Hepatocyte (in vitro differentiated cells): ENCODE measurements around the gene APBB2. TPM values are rescaled to one million over a fixed set of nuclear protein-coding genes. Genes with fewer than 3 reads are reported as not detected.
A peak's percentile ranks its signal among the peaks of the same experiment; 100 is the strongest.

Source experiments
- DNase-seq: peaks from one replicate; pipeline ENCODE4 v3.0.0-alpha.2; 2016; ENCODE audit warnings: low spot score
- H2AFZ ChIP-seq: fragments of 200-600 bp; sonication (generic); 2 replicates; pipeline ENCODE4 v1.6.0; 2016; ENCODE audit warnings: antibody characterized with exemption, mild to moderate bottlenecking
- H3K27ac ChIP-seq: fragments of 200-600 bp; sonication (generic); 2 replicates; pipeline ENCODE4 v1.5.1; 2016; ENCODE audit warnings: mild to moderate bottlenecking
- H3K27me3 ChIP-seq: fragments of 200-600 bp; sonication (generic); 2 replicates; pipeline ENCODE4 v1.6.1; 2016
- H3K36me3 ChIP-seq: fragments of 200-600 bp; sonication (generic); replicated peaks from 2 replicates; pipeline ENCODE4 v1.5.1; 2016; ENCODE audit warnings: low read depth; ENCODE audit not compliant: insufficient read depth
- H3K4me1 ChIP-seq: fragments of 200-600 bp; sonication (generic); 2 replicates; pipeline ENCODE4 v1.5.1; 2016; ENCODE audit warnings: mild to moderate bottlenecking, moderate library complexity; ENCODE audit not compliant: insufficient read depth
- H3K4me2 ChIP-seq: fragments of 200-600 bp; sonication (generic); 2 replicates; pipeline ENCODE4 v1.6.0; 2016
- H3K4me3 ChIP-seq: fragments of 200-600 bp; sonication (generic); 2 replicates; pipeline ENCODE4 v1.5.1; 2016; ENCODE audit warnings: mild to moderate bottlenecking
- H3K79me2 ChIP-seq: fragments of 200-600 bp; sonication (generic); 2 replicates; pipeline ENCODE4 v1.6.0; 2017; ENCODE audit warnings: mild to moderate bottlenecking
- H3K9me2 ChIP-seq: fragments of 200-600 bp; sonication (generic); replicated peaks from 2 replicates; pipeline ENCODE4 v1.6.0; 2017; ENCODE audit warnings: mild to moderate bottlenecking; ENCODE audit not compliant: insufficient read depth
- H3K9me3 ChIP-seq: fragments of 200-600 bp; sonication (generic); 2 replicates; pipeline ENCODE4 v1.5.1; 2016; ENCODE audit warnings: low read depth, mild to moderate bottlenecking
- H4K20me1 ChIP-seq: fragments of 200-600 bp; sonication (generic); 2 replicates; pipeline ENCODE4 v1.6.0; 2016; ENCODE audit warnings: mild to moderate bottlenecking; ENCODE audit not compliant: insufficient read depth, poor library complexity, severe bottlenecking
- EZH2 ChIP-seq: fragments of 200-600 bp; sonication (generic); IDR thresholded peaks from 2 replicates; pipeline ENCODE4 v1.6.1; 2016; ENCODE audit warnings: antibody characterized with exemption, mild to moderate bottlenecking, borderline replicate concordance
- EZH2phosphoT487 ChIP-seq: fragments of 200-600 bp; sonication (generic); IDR thresholded peaks from one replicate; pipeline ENCODE4 v1.6.1; 2018; ENCODE audit warnings: antibody characterized with exemption, mild to moderate bottlenecking, low read depth, moderate library complexity; ENCODE audit not compliant: unreplicated experiment, severe bottlenecking
- WGBS: methylation state at CpG from one replicate; pipeline ENCODE4 v1.1.6; 2016; ENCODE audit warnings: low lambda C conversion rate; ENCODE audit errors: missing lambda C conversion rate; 5-methylcytosine and 5-hydroxymethylcytosine counted together
- polyA plus RNA-seq: library from polyadenylated mRNA; unstranded; fragments of >200 nt; fragmentation: Nextera tagmentation; extraction: Ambion mirVana; gene quantifications from 2 replicates; pipeline ENCODE4 v1.2.1, GENCODE V29; 2016
- total RNA-seq: library from RNA; depleted of rRNA; stranded (reverse); fragments of >200 nt; gene quantifications from 2 replicates; pipeline ENCODE4 v1.2.3, GENCODE V29; 2014
- TF ChIP-seq, protein P1 (sequence below): fragments of 200-600 bp; sonication (generic); IDR thresholded peaks from 2 replicates; pipeline ENCODE4 v1.5.1; 2016; ENCODE audit warnings: antibody characterized with exemption, mild to moderate bottlenecking; ENCODE audit not compliant: poor library complexity

APBB2 gene
- total and polyA plus RNA-seq, 2 experiments from 2014 or later: 23.4 to 47.5 TPM

DNA sequence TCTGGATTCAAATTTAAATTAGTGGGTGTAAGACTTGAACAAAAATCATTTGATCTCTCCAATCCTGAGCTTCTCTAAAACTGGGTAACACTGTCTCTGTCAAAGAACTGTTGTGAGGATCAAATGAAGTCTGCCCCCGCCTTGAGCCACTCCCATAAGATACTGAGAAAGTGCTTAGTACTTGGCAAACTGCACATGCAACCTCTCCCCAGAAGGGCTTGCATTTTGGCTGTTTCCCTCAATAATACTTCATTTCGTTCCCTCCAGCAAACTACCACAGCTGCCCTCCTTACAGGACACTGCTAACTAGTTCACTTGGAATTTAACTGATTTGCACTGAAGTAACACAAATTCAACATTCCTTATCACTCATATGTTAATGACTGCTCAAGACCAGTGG is 79.8 kb downstream of the APBB2 start:
- peaks cover 62% of the 10 kb centered on the region for H3K4me1 ChIP-seq
- WGBS: 74% methylated on average over 2 of the region's 2 CpGs
- DNase-seq: no peak

DNA sequence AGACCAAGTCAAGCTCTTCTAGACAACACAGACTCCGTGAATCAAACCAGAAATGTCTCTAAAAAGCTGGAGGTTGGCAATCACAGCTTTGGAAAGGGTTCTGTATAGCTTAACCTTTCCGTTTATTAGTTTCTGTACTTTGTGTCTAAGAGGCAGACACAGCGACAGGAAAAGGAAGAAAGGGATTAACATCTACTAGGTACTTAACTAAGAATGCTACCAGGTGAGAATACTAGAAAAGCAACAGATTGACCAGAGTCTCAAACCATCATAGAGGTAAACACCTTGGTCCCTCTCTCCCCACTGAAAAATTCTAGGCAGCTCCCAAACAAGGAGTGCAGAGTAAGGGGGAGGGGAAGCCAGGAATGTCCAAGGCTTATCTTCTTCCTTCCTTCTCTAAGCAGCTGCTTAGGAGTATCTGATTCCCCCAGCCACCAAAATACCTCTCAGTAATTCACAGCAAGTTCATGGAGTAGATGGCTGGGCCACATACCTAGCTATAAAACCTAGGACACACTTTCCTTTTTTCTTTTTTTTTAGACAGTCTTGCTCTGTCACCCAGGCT is 80.8 kb downstream of the APBB2 start:
- Histone ChIP-seq H3K27me3 (no peaks in the 10 kb centered on the region), H3K9me2 (no peaks in the 10 kb centered on the region), H3K4me1 (peaks cover 67% of the 10 kb centered on the region), H4K20me1 (no peaks in the 10 kb centered on the region), H3K9me3 (no peaks in the 10 kb centered on the region), H3K4me2 (peak overlapping the region; percentile 59), H3K36me3 (no peaks in the 10 kb centered on the region), H3K27ac (peak overlapping the region; percentile 62), H3K79me2 (peaks cover 64% of the 10 kb centered on the region), H3K4me3 (no peak overlapping the region), H2AFZ (no peak overlapping the region)
- TF ChIP-seq, protein P1, sequence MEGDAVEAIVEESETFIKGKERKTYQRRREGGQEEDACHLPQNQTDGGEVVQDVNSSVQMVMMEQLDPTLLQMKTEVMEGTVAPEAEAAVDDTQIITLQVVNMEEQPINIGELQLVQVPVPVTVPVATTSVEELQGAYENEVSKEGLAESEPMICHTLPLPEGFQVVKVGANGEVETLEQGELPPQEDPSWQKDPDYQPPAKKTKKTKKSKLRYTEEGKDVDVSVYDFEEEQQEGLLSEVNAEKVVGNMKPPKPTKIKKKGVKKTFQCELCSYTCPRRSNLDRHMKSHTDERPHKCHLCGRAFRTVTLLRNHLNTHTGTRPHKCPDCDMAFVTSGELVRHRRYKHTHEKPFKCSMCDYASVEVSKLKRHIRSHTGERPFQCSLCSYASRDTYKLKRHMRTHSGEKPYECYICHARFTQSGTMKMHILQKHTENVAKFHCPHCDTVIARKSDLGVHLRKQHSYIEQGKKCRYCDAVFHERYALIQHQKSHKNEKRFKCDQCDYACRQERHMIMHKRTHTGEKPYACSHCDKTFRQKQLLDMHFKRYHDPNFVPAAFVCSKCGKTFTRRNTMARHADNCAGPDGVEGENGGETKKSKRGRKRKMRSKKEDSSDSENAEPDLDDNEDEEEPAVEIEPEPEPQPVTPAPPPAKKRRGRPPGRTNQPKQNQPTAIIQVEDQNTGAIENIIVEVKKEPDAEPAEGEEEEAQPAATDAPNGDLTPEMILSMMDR: no peak
- no peak for TF ChIP-seq EZH2
- TF ChIP-seq EZH2phosphoT487: no peak
- 24% methylated on average over 3 of the region's 3 CpGs for WGBS
- DNase-seq: no peak

More for the DNA sequence above, 79.8 kb downstream of the APBB2 start:
- H3K9me2 ChIP-seq: no peaks in the 10 kb centered on the region
- H3K27me3 ChIP-seq: no peaks in the 10 kb centered on the region
- no peaks in the 10 kb centered on the region for H3K9me3 ChIP-seq
- no peak overlapping the region for H3K4me2 ChIP-seq
- H3K79me2 ChIP-seq: peaks cover 62% of the 10 kb centered on the region
- H3K36me3 ChIP-seq: no peaks in the 10 kb centered on the region
- TF ChIP-seq EZH2 (no peak), EZH2phosphoT487 (no peak)
- no peaks in the 10 kb centered on the region for H4K20me1 ChIP-seq
- no peak overlapping the region for H3K27ac ChIP-seq
- no peak overlapping the region for H3K4me3 ChIP-seq
- H2AFZ ChIP-seq: no peak overlapping the region

DNA sequence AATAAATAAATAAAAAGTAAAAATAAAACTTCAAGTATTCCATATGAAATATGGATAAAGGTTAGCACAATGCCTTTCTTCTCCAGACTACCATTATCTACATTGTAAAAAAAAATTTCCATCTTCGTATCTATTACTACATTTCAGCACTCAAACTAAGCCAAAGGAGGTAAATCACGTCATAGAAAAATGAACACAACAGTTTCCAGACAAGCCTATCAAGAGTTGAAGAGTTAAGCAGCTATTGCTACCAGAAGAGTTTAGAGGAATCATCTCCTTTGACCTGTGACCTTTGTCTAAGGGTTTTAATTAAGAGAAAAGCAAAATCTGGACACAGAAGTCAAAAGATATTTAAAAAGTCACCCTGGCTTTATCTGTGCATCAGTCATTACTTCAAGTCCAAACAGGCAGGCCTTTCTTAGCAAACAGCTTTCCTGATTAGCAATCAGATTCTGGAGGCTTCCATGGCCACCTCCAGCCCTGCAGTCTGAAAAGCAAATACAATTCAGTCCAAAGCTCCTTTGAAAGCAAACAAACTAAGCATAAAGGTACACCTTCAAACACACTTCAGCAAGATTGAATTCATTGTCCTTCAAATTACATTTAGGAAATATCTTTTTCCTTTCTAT is 82.2 kb downstream of the APBB2 start:
- Histone ChIP-seq H3K36me3 (no peaks in the 10 kb centered on the region), H3K79me2 (peaks cover 64% of the 10 kb centered on the region), H3K27me3 (no peaks in the 10 kb centered on the region), H3K9me3 (no peaks in the 10 kb centered on the region), H3K9me2 (no peaks in the 10 kb centered on the region), H4K20me1 (no peaks in the 10 kb centered on the region), H3K4me2 (peak overlapping the region; percentile 59), H2AFZ (no peak overlapping the region), H3K27ac (no peak overlapping the region), H3K4me1 (peaks cover 67% of the 10 kb centered on the region), H3K4me3 (no peak overlapping the region)
- peak; percentile 90 for TF ChIP-seq EZH2phosphoT487
- TF ChIP-seq, protein P1: no peak
- TF ChIP-seq EZH2: no peak
- WGBS: 64% methylated on average over 2 of the region's 2 CpGs
- DNase-seq: peak; percentile 72

DNA sequence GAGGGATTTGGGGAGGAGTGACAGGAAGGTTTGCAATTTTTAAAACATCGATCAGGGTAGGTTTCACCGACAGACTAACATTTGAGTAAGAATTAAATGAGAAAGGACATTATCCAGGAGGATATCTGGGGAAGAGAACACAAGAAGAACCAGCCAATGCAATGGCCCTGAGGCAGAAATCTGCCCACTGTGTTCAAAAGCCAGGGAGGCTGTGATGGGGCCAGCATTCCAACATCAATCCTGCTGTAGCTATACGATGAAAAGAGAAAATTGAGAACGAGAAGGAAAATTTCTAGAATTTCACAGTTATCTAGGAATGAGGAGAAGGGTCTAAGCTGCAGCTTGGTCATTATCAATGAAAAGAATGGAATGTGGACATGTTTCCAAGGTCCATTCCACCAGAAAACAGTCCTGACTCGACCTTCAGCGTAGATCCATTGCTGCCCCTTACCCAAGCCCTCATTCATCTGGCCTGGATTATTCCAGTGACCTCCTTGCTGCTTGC is 84.4 kb downstream of the APBB2 start:
- Histone ChIP-seq H2AFZ (no peak overlapping the region), H3K9me2 (no peaks in the 10 kb centered on the region), H3K36me3 (no peaks in the 10 kb centered on the region), H4K20me1 (no peaks in the 10 kb centered on the region), H3K4me2 (no peak overlapping the region), H3K27ac (no peak overlapping the region), H3K9me3 (no peaks in the 10 kb centered on the region), H3K4me1 (peaks cover 55% of the 10 kb centered on the region), H3K27me3 (no peaks in the 10 kb centered on the region), H3K79me2 (peaks cover 66% of the 10 kb centered on the region), H3K4me3 (no peak overlapping the region)
- TF ChIP-seq EZH2phosphoT487: no peak
- TF ChIP-seq EZH2: no peak
- TF ChIP-seq, protein P1: no peak
- no peak for DNase-seq
- WGBS: 54% methylated on average over 6 of the region's 6 CpGs
